GM23338 (cell line): Measurements from ENCODE around the gene CDK5RAP2. TPM values are rescaled to one million over a fixed set of nuclear protein-coding genes. Genes with fewer than 3 reads are reported as not detected.

Experiments used
- ATAC-seq: fragments of 200-7000 bp; cut with Tn5 transposase; 3 replicates; pipeline ENCODE4 v1.9.1; 2020
- DNase-seq: peaks from one replicate; pipeline ENCODE4 v3.0.0-alpha.2; 2015; ENCODE audit warnings: low spot score
- H2AFZ ChIP-seq: fragments of 200-600 bp; sonication (generic); 2 replicates; pipeline ENCODE4 v1.8.0; 2016; ENCODE audit warnings: antibody characterized with exemption, mild to moderate bottlenecking, moderate library complexity
- H3F3A ChIP-seq: fragments of 200-600 bp; sonication (generic); replicated peaks from 2 replicates; pipeline ENCODE4 v1.8.0; 2017; ENCODE audit warnings: antibody characterized with exemption, mixed run types, low read depth
- H3K27ac ChIP-seq: fragments of 200-600 bp; sonication (generic); 2 replicates; pipeline ENCODE4 v1.6.1; 2016; ENCODE audit warnings: low read depth
- H3K27me3 ChIP-seq: fragments of 200-600 bp; sonication (generic); 2 replicates; pipeline ENCODE4 v1.8.0; 2016; ENCODE audit warnings: mild to moderate bottlenecking, mixed run types, moderate library complexity; ENCODE audit not compliant: insufficient read depth
- H3K36me3 ChIP-seq: fragments of 200-600 bp; sonication (generic); 2 replicates; pipeline ENCODE4 v1.8.0; 2016; ENCODE audit warnings: mild to moderate bottlenecking; ENCODE audit not compliant: insufficient read depth
- H3K4me1 ChIP-seq: fragments of 200-600 bp; sonication (generic); 2 replicates; pipeline ENCODE4 v1.8.0; 2016; ENCODE audit warnings: mild to moderate bottlenecking, moderate library complexity; ENCODE audit not compliant: insufficient read depth
- H3K4me2 ChIP-seq: fragments of 200-600 bp; sonication (generic); 2 replicates; pipeline ENCODE4 v1.7.1; 2017; ENCODE audit warnings: mixed run types
- H3K4me3 ChIP-seq: fragments of 200-600 bp; sonication (generic); 2 replicates; pipeline ENCODE4 v1.6.1; 2016; ENCODE audit warnings: mixed run types
- H3K79me2 ChIP-seq: fragments of 200-600 bp; sonication (generic); replicated peaks from 2 replicates; pipeline ENCODE4 v1.8.0; 2017; ENCODE audit warnings: mild to moderate bottlenecking; ENCODE audit not compliant: insufficient read depth
- H3K9me2 ChIP-seq: fragments of 200-600 bp; sonication (generic); 2 replicates; pipeline ENCODE4 v1.8.0; 2017; ENCODE audit not compliant: insufficient read depth
- H4K20me1 ChIP-seq: fragments of 200-600 bp; sonication (generic); replicated peaks from 2 replicates; pipeline ENCODE4 v1.8.0; 2017; ENCODE audit warnings: mild to moderate bottlenecking; ENCODE audit not compliant: insufficient read depth
- H3K27ac Mint-ChIP-seq: 2 replicates; pipeline ENCODE4 v1.8.0; 2020; ENCODE audit warnings: inconsistent platforms, mild to moderate bottlenecking, moderate library complexity, mixed read lengths
- H3K27me3 Mint-ChIP-seq: 3 replicates; pipeline ENCODE4 v1.8.0; 2022; ENCODE audit warnings: low read depth, mild to moderate bottlenecking, moderate library complexity, mixed read lengths, inconsistent platforms; ENCODE audit not compliant: insufficient read depth, poor library complexity
- H3K36me3 Mint-ChIP-seq: 3 replicates; pipeline ENCODE4 v1.8.0; 2021; ENCODE audit warnings: low read depth, mild to moderate bottlenecking, inconsistent platforms, moderate library complexity, mixed read lengths
- H3K4me1 Mint-ChIP-seq: 3 replicates; pipeline ENCODE4 v1.8.0; 2020; ENCODE audit warnings: mild to moderate bottlenecking, inconsistent platforms, mixed read lengths
- H3K4me3 Mint-ChIP-seq: 3 replicates; pipeline ENCODE4 v1.8.0; 2021; ENCODE audit warnings: moderate library complexity, mild to moderate bottlenecking, inconsistent platforms, mixed read lengths
- H3K9me3 Mint-ChIP-seq: 3 replicates; pipeline ENCODE4 v1.8.0; 2020; ENCODE audit warnings: moderate library complexity, mild to moderate bottlenecking, inconsistent platforms, mixed read lengths
- CREB1 ChIP-seq: fragments of 250-450 bp; sonication (Bioruptor Pico); IDR thresholded peaks from 2 replicates; pipeline ENCODE4 v1.5.0; 2020; ENCODE audit warnings: low read depth, mild to moderate bottlenecking, moderate library complexity
- ETS1 ChIP-seq: IDR thresholded peaks from 2 replicates; pipeline ENCODE4 v1.6.1; 2016; ENCODE audit warnings: antibody characterized with exemption
- EZH2 ChIP-seq: fragments of 200-600 bp; sonication (generic); IDR thresholded peaks from one replicate; pipeline ENCODE4 v1.8.0; 2017; ENCODE audit warnings: antibody characterized with exemption, mild to moderate bottlenecking, low read depth; ENCODE audit not compliant: unreplicated experiment
- EZH2phosphoT487 ChIP-seq: fragments of 200-600 bp; sonication (generic); IDR thresholded peaks from one replicate; pipeline ENCODE4 v1.8.1; 2018; ENCODE audit warnings: antibody characterized with exemption; ENCODE audit not compliant: unreplicated experiment
- ZNF331 ChIP-seq: fragments of 250-450 bp; sonication (Bioruptor Pico); IDR thresholded peaks from 2 replicates; pipeline ENCODE4 v1.5.0; 2020; ENCODE audit warnings: low read depth, mild to moderate bottlenecking, moderate library complexity
- polyA plus RNA-seq: library from polyadenylated mRNA; unstranded; fragments of >200 nt; fragmentation: Nextera tagmentation; extraction: Ambion mirVana; gene quantifications from 2 replicates; pipeline ENCODE4 v1.2.1, GENCODE V29; 2016
- total RNA-seq: library from RNA; depleted of rRNA; stranded (reverse); fragments of >200 nt; shearing (Covaris generic); gene quantifications from 2 replicates; pipeline ENCODE4 v1.2.3, GENCODE V29; 2014
- TF ChIP-seq, protein P1 (sequence below): IDR thresholded peaks from one replicate; pipeline ENCODE4 v1.6.1; 2018; ENCODE audit warnings: antibody characterized with exemption; ENCODE audit not compliant: unreplicated experiment
- TF ChIP-seq, protein P2 (sequence below), 2 experiments: fragments of 200-600 bp in 1 of 2; sonication (generic) in 1 of 2; conservative IDR thresholded peaks; 2 replicates each; pipeline versions ENCODE4 v1.5.1 to v1.6.1; 2016 to 2017; ENCODE audit warnings: antibody characterized with exemption in 2 of 2, low read depth in 2 of 2, mild to moderate bottlenecking in 2 of 2, moderate library complexity in 1 of 2

CDK5RAP2 gene
- total and polyA plus RNA-seq, 2 experiments from 2014 or later: 50.7 to 65.7 TPM

DNA sequence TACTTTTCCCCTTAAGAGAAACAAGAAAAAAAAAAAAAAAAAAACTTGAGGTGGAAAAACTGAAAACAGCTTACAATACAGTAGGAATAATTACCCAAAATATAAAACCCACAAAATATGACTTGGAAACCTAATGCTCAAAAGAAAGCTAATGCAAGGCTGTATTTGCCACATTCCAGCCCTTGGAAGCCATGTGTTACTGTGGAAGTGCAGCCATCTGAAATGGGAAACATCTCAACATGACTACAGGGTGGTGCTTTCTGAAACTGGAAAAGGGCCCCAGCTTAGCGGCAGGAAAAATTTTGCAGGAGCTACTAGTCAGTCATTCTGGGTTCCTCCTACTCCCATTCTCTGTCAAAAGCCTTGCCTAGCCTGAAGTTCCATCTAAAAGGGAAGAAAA is 20.4 kb downstream of the CDK5RAP2 start:
- Mint-ChIP-seq H3K27ac (no peak overlapping the region), H3K4me1 (no peaks in the 10 kb centered on the region), H3K9me3 (no peaks in the 10 kb centered on the region), H3K27me3 (peaks cover 5% of the 10 kb centered on the region), H3K36me3 (peaks cover 22% of the 10 kb centered on the region; the same call in 2 of the 3 replicates), H3K4me3 (no peak overlapping the region)
- no peaks in the 10 kb centered on the region for H3K4me1 ChIP-seq
- H3F3A ChIP-seq: no peaks in the 10 kb centered on the region
- no peak for ATAC-seq
- H3K27ac ChIP-seq: no peak overlapping the region
- H3K4me2 ChIP-seq: no peak overlapping the region
- H3K79me2 ChIP-seq: peaks cover 79% of the 10 kb centered on the region
- no peaks in the 10 kb centered on the region for H3K27me3 ChIP-seq
- H3K9me2 ChIP-seq: no peaks in the 10 kb centered on the region
- no peak for DNase-seq
- H3K36me3 ChIP-seq: no peaks in the 10 kb centered on the region
- peaks cover 26% of the 10 kb centered on the region for H4K20me1 ChIP-seq
- H3K4me3 ChIP-seq: no peak overlapping the region
- TF ChIP-seq CREB1: no peak
- H2AFZ ChIP-seq: no peak overlapping the region

DNA sequence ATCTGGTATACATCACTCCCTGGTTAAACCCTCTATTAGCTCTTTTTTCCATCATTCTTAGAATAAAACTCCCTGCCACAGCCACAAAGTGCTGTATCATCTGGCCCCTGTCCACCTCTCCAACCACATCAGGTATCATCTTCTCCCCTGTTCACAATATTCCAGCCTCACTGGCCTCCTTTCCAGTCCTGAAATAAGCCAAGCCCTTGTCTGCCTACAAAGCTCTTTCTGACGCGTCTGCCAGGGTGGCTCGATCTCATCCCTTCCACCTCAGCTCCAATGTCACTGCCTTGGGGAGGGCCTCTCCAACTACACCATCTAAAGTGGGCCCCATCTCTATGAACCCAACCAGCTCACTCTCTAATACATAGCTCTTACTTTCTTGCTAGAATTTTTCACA is 21.5 kb downstream of the CDK5RAP2 start:
- H3K36me3 Mint-ChIP-seq: peaks cover 22% of the 10 kb centered on the region; the same call in 2 of the 3 replicates

GRCh38 chr9:120557205-120557604 is 22.8 kb downstream of the CDK5RAP2 start:
- no peak for ATAC-seq
- TF ChIP-seq EZH2: no peak
- no peak for TF ChIP-seq EZH2phosphoT487
- TF ChIP-seq ZNF331 (CRISPR knock-in tag): no peak
- TF ChIP-seq, protein P1, sequence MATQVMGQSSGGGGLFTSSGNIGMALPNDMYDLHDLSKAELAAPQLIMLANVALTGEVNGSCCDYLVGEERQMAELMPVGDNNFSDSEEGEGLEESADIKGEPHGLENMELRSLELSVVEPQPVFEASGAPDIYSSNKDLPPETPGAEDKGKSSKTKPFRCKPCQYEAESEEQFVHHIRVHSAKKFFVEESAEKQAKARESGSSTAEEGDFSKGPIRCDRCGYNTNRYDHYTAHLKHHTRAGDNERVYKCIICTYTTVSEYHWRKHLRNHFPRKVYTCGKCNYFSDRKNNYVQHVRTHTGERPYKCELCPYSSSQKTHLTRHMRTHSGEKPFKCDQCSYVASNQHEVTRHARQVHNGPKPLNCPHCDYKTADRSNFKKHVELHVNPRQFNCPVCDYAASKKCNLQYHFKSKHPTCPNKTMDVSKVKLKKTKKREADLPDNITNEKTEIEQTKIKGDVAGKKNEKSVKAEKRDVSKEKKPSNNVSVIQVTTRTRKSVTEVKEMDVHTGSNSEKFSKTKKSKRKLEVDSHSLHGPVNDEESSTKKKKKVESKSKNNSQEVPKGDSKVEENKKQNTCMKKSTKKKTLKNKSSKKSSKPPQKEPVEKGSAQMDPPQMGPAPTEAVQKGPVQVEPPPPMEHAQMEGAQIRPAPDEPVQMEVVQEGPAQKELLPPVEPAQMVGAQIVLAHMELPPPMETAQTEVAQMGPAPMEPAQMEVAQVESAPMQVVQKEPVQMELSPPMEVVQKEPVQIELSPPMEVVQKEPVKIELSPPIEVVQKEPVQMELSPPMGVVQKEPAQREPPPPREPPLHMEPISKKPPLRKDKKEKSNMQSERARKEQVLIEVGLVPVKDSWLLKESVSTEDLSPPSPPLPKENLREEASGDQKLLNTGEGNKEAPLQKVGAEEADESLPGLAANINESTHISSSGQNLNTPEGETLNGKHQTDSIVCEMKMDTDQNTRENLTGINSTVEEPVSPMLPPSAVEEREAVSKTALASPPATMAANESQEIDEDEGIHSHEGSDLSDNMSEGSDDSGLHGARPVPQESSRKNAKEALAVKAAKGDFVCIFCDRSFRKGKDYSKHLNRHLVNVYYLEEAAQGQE: no peak

More for the DNA sequence above, 21.5 kb downstream of the CDK5RAP2 start:
- no peaks in the 10 kb centered on the region for H3K9me3 Mint-ChIP-seq
- no peak overlapping the region for H3K27ac ChIP-seq
- ATAC-seq (no peak), DNase-seq (no peak)
- H3K9me2 ChIP-seq: no peaks in the 10 kb centered on the region
- H2AFZ ChIP-seq: no peak overlapping the region
- H3K36me3 ChIP-seq: no peaks in the 10 kb centered on the region
- no peaks in the 10 kb centered on the region for H3F3A ChIP-seq
- peaks cover 79% of the 10 kb centered on the region for H3K79me2 ChIP-seq
- peaks cover 5% of the 10 kb centered on the region for H3K27me3 Mint-ChIP-seq
- no peak overlapping the region for H3K4me3 ChIP-seq
- H3K4me1 Mint-ChIP-seq: no peaks in the 10 kb centered on the region
- H3K27ac Mint-ChIP-seq: 0 out of 2 replicates have a peak overlapping the region, but pooled peaks have one; percentile 5
- H3K4me2 ChIP-seq: no peak overlapping the region
- TF ChIP-seq, protein P2, sequence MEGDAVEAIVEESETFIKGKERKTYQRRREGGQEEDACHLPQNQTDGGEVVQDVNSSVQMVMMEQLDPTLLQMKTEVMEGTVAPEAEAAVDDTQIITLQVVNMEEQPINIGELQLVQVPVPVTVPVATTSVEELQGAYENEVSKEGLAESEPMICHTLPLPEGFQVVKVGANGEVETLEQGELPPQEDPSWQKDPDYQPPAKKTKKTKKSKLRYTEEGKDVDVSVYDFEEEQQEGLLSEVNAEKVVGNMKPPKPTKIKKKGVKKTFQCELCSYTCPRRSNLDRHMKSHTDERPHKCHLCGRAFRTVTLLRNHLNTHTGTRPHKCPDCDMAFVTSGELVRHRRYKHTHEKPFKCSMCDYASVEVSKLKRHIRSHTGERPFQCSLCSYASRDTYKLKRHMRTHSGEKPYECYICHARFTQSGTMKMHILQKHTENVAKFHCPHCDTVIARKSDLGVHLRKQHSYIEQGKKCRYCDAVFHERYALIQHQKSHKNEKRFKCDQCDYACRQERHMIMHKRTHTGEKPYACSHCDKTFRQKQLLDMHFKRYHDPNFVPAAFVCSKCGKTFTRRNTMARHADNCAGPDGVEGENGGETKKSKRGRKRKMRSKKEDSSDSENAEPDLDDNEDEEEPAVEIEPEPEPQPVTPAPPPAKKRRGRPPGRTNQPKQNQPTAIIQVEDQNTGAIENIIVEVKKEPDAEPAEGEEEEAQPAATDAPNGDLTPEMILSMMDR (conservative IDR thresholded peaks at IDR 0.05; ENCODE audit: low read depth in 2 of 2): no peak
- TF ChIP-seq ZNF331 (CRISPR knock-in tag): no peak
- TF ChIP-seq ETS1: no peak
- H3K4me3 Mint-ChIP-seq: no peak overlapping the region
- H4K20me1 ChIP-seq: peaks cover 21% of the 10 kb centered on the region
- H3K4me1 ChIP-seq: no peaks in the 10 kb centered on the region
- no peaks in the 10 kb centered on the region for H3K27me3 ChIP-seq

More at GRCh38 chr9:120557205-120557604, 22.8 kb downstream of the CDK5RAP2 start:
- Mint-ChIP-seq H3K27ac (no peak overlapping the region), H3K36me3 (peaks cover 25% of the 10 kb centered on the region), H3K4me3 (no peak overlapping the region), H3K9me3 (no peaks in the 10 kb centered on the region), H3K27me3 (peaks cover 2% of the 10 kb centered on the region), H3K4me1 (no peaks in the 10 kb centered on the region)
- Histone ChIP-seq H3K4me3 (no peak overlapping the region), H3F3A (no peaks in the 10 kb centered on the region), H3K27me3 (no peaks in the 10 kb centered on the region), H3K9me2 (no peaks in the 10 kb centered on the region), H3K4me2 (no peak overlapping the region), H3K79me2 (peaks cover 78% of the 10 kb centered on the region), H4K20me1 (peaks cover 18% of the 10 kb centered on the region), H3K27ac (no peak overlapping the region), H3K36me3 (no peaks in the 10 kb centered on the region), H2AFZ (no peak overlapping the region), H3K4me1 (no peaks in the 10 kb centered on the region)
- no peak for DNase-seq
